Measurements from ENCODE around the gene DIP2A.
"Not testable (repeated sequence)": the region's sequence is repeated elsewhere in the genome, so short reads cannot be mapped to it uniquely, and the experiment has no call there.

The DIP2A gene

GRCh38 chr21:46518983-46519583, 60.4 kb downstream of the DIP2A start:
- no peak for DNase-seq (ENCODE audit: low read depth in 2 of 2, low spot score in 1 of 2)

GRCh38 chr21:46527393-46527792, 68.7 kb downstream of the DIP2A start:
- not testable (repeated sequence) for DNase-seq (ENCODE audit: low read depth in 2 of 2, low spot score in 1 of 2)

DNA sequence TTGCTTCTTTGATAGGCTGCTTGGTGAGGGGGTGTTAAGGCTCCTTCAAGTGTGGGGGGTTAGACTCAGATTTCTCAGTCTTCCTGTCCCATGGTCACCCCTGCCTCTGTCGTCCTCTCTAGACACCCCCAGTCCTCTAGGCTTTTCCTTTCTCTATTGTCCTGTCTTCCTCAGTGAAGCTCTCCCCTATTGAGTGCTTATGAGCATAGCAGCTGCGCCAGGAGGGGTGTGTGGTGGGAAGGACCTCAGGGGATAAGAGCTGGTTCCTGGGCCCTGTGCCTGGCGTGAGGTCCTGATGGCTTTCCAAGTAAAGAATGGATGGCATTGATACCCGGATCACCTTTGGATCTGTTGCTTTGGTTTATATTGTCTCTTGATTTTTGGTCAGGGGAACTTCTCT, 69.1 kb downstream of the DIP2A start:
- no peak for DNase-seq (ENCODE audit: low read depth in 2 of 2, low spot score in 1 of 2)

DNA sequence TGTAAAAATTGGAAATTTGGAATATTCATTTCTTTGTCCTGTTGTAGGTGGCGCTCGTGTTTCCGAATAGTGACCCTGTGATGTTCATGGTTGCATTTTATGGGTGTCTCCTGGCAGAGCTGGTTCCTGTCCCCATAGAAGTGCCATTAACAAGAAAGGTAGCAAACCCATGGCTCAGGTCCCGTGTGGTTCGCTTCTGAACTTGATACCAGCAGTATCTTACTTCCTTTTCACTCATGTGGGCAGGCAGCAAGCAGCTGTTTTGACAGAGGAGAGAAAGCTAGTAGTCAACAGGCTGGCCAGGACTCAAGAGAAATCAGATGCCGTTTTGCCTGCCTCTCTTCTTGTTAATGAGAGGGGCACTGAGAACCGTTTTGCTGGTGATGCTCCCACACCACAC, 73.4 kb downstream of the DIP2A start:
- no peak for DNase-seq (ENCODE audit: low read depth in 2 of 2, low spot score in 1 of 2)

DNA sequence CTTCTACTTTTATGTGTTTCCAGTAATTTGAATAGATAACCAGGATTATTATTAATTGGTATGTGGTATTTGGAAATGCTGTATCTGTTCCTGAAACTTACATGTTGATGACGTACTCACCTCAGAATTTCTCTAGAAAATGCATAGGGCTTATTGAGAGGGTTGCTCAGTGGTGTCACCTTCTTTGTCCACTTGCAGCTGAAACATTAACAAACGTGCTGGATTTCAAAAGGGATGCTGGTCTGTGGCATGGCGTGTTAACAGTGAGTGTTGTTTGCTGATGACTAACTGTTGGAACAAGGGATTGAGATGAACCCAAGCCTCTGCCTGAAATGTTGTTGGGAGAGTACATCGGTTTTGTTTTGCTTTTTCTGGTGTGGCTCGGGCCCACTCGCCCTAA, 78.3 kb downstream of the DIP2A start:
- no peak for DNase-seq (ENCODE audit: low read depth in 2 of 2, low spot score in 1 of 2)

- no peak for DNase-seq (ENCODE audit: low read depth in 2 of 2, low spot score in 1 of 2)
These were observed 79.6 kb downstream of the DIP2A start for GRCh38 chr21:46538262-46538661.

DNA sequence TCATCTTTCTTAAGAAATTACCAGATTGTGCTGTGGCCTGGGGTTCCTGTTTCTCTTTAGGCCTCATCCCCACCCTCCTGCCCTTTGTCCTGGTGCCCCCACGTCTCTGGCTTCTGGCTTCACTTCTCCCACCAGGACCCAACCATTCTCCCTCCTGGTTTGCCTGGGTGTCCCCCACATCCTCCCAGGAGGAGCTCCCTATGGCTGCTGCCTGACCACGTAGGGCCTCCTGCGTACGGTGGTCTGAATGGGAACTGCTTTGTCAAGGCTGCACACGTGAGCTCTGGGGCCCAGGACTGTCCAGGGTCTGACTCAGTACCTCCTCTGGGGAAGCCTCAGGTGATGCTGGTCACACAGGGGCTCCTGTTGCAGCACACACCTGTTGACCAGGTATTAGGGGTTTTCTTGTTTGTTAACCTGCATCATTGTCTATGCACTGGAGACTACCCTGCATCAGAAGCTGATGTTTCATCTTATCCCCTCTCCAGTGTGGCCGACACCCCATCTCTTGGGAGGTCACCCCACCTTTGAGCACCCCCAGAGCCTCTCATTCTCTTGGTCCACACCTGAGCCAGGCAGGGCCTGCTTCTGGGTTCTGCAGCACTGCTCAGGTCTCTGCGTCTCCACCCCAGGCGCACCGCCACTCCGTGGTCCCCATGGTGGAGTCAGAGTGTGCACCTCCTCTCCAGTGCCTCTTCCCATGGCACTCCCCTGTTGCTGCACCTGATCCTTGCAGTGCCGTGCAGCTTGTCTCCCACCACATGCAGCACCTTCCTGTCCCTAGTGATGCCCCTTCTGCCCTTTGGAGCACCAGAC, 80.4 kb downstream of the DIP2A start:
- no peak for DNase-seq (ENCODE audit: low read depth in 2 of 2, low spot score in 1 of 2)

GRCh38 chr21:46540087-46540710, 81.5 kb downstream of the DIP2A start:
- DNase-seq (ENCODE audit: low read depth in 2 of 2, low spot score in 1 of 2): no peak

DNA sequence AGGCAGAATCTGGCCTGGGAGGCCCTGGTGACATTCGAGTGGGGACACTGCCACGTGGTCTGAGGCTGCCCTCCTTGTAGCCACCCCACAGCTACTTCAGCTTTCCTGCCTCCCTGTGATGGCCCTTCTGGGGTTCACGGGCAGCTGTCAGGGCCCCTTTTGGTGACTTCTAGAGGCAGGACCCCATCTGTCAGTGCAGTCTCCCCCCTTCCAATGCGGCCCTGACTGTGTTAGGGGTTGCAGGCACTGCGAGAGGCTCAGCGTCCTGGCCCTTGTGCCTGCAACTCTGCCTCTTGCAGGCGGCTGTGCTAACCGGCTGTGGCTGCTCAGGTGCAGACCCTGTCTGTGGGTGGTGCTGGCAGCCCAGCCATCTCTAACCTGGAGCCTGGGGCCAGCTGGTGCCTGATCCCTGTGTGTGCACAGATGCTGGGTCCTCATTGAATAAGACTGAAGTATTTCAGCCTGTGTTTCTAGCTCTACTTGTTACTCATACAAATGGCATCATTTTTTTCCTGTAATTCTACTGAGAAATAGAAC, 84.0 kb downstream of the DIP2A start:
- no peak for DNase-seq (ENCODE audit: low read depth in 2 of 2, low spot score in 1 of 2)

DNA sequence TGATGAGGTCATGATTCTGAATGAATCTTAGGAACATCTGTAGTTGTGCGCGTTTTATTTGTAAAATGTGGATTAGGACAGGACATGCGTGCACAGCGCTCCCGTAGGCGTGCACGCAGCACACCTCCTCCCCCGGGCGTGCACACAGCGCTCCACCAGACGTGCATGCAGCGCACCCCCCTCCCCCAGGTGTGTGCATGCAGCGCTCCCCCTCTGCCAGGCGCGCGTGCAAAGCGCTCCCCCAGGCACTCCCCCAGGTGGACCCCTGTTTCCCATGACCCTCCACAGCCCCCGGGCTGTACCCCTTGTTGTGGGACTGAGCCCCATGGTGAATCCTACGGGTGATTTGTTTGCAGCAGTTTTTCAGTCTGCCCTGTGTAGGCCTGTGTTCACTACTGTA, 84.6 kb downstream of the DIP2A start:
- DNase-seq (ENCODE audit: low read depth in 2 of 2, low spot score in 1 of 2): no peak

DNA sequence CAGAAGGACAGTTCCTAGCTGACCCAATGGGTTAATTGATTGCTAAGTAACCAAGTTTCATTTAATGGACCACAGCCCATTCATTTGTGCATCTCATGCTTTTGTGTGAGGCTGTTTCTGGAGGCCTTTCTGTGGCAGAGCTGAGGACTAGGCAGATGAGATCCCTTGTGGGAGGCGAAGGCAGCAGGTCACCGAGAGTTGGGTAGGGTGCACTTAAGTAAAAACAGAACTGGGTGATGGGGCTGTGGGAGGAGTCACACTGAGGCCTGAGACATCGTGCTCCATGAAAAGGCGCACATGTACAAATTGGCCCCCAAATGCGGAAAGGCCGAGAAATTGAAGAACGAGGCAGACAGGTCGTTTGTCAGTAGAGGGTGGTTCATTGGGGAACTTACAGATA, 85.3 kb downstream of the DIP2A start:
- DNase-seq (ENCODE audit: low read depth in 2 of 2, low spot score in 1 of 2): no peak

DNA sequence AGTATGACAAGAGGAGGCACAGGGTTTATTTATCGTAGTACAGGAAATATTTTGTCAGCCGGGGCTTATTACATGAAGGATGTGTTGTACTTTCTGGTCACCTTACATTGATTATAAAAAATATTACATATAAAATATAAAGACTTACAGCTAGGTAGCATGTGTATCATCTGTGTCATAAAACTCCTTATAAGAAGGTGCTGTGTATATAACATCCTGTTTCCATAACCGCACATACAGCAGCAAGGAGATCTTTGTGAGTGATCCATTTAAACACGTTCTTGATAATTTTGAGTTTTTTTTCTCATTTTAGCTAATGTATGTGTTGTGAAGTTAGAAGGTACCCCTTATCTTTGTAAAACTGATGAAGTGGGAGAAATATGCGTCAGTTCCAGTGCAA, 86.1 kb downstream of the DIP2A start:
- no peak for DNase-seq (ENCODE audit: low read depth in 2 of 2, low spot score in 1 of 2)

- no peak for DNase-seq (ENCODE audit: low read depth in 2 of 2, low spot score in 1 of 2)
These were observed 86.7 kb downstream of the DIP2A start for GRCh38 chr21:46545363-46545762.

DNA sequence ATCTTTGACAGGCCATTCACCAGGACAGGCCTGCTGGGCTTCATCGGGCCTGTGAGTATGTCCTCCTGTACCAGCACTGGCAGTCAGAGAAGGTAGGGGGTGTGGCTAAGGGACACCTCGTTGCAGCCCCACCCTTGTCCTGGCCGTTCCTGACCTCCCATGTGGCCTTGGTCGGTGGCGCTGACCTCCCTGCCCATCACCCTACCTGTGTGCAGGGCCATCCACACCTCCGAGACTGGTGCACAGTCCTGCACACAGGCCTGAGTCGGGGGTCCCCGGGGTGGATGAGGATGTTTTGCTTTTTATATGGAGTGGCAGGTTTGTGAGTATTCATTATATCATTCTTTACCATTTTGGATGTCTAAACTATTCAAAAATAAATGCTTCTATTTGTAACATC, 87.2 kb downstream of the DIP2A start:
- DNase-seq (ENCODE audit: low read depth in 2 of 2, low spot score in 1 of 2): no peak

DNA sequence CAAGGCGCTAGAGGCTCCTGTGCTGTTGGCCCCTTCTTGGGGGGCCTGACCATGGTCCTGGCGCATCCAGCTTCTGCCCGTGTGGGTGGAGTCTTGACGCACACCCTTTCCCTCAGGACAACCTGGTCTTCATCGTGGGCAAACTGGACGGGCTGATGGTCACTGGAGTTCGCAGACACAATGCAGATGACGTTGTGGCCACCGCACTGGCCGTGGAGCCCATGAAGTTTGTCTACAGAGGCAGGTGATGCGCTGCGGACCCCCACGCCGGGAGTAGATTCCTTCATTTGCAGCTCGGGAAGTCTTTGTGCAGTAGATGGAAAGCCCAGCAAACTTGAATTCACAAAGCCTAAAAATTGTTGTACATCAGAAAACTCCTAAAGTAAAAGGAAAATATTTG, 88.1 kb downstream of the DIP2A start:
- no peak for DNase-seq (ENCODE audit: low read depth in 2 of 2, low spot score in 1 of 2)

DNA sequence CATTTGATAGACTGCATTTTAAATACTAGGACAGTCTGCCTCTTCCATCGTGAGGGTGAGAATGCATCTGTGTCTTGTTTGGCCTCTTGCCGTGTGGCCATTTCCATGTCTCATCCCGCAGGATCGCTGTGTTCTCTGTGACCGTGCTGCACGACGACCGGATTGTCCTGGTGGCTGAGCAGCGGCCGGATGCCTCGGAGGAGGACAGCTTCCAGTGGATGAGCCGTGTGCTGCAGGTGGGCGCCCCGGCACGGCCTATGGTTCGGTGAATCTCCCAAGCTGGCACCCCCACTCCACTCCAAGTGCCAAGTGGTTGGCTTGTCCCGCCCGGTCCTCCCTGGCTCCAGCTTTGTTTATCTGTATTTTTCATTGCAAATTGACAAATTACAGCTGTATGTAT, 91.0 kb downstream of the DIP2A start:
- DNase-seq (ENCODE audit: low read depth in 2 of 2, low spot score in 1 of 2): no peak

DNA sequence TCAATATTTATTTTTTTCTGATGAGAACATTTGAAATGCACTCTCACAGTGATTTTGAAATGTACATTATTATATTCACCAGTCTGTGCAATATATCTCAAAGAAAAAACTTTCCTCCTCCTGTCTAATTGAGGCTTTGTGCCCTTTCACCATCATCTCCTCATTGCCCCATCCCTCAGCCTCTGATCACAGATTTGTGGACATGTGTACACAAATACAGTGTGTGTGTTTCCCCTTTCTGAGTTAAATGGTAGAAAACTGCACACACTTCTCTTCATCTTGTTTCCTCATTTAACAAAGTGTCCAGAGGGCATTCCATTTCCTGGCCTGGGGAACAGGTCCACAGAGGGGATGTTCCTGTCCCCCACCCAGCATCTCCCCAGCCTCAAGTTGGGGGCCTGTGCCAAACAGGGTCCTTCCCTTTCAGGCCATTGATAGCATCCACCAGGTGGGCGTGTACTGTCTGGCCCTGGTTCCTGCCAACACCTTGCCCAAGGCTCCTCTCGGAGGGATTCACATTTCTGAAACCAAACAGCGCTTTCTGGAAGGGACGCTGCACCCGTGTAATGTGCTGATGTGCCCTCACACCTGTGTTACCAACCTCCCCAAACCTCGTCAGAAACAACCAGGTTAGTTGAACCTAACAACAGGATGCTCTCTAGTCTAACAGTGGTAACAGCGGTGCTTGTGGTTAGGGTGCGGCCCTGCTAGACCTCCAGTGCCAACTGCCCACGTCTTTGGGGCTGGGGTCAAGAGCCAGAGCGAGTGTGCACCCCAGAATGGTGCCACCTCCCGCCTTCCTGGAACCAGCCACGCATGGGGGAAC, 91.6 kb downstream of the DIP2A start:
- DNase-seq (ENCODE audit: low read depth in 2 of 2, low spot score in 1 of 2): no peak

GRCh38 chr21:46551636-46552241, 93.0 kb downstream of the DIP2A start:
- DNase-seq (ENCODE audit: low read depth in 2 of 2, low spot score in 1 of 2): no peak

DNA sequence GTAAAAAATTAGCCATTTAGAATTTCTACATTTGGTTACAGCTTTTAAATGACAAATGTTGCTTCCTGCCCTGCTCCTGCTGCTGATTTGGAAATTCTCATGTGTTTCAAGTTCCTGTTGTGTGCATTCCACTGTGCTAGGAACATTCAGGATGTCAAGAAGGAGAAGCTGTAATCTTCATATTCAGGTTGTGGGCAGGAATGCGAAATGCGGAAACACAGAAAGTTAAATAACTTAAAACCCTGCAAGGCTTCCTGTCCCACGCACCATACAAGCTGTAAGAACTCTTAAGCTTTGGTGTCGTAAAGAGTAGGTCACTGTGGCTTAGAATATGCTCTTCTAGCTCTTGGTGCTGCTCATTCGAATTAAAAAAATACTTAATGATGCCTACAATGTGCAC, 93.6 kb downstream of the DIP2A start:
- no peak for DNase-seq (ENCODE audit: low read depth in 2 of 2, low spot score in 1 of 2)

GRCh38 chr21:46552865-46553379, 94.2 kb downstream of the DIP2A start:
- DNase-seq (ENCODE audit: low read depth in 2 of 2, low spot score in 1 of 2): no peak

DNA sequence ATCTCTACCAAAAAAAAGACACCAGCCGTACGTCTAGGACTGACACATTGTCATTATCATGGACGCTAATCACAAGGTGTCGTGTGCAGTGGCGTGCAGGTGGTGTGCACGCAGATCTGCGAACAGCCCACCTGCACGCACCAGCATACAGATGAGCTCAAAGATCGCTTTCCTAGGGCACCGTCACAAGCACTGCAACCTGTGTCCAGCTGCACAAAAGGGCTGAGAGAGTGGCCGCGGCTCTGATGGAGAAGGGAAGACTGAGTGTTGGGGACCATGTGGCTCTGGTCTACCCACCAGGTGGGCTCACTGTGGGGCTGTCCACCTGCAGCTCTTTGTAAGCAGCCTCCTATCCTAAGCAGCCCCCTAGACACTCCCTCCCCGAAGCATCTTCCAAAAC, 95.3 kb downstream of the DIP2A start:
- DNase-seq (ENCODE audit: low read depth in 2 of 2, low spot score in 1 of 2): no peak

Data from stimulated activated CD8-positive, alpha-beta memory T cell treated with anti-CD3 and anti-CD28 coated beads, Interleukin-4, amount 100 ng/mL, for 4 hours (primary cell).